ENCODE measurements around the gene APLP2.

GRCh38 chr11:130115218-130115617 is 45.5 kb downstream of the APLP2 start:
- TF ChIP-seq E2F1 (CRISPR knock-in tag; IDR thresholded peaks at IDR 0.05) (no peak), CTCF (IDR thresholded peaks at IDR 0.05) (no peak), USF2 (CRISPR knock-in tag; IDR thresholded peaks at IDR 0.05) (no peak), CREM (CRISPR knock-in tag; IDR thresholded peaks at IDR 0.05) (no peak), RELA (CRISPR knock-in tag; IDR thresholded peaks at IDR 0.05; ENCODE audit: borderline replicate concordance) (no peak), STAT6 (CRISPR knock-in tag; conservative IDR thresholded peaks at IDR 0.05; ENCODE audit: low read depth) (no peak), GABPB1 (CRISPR knock-in tag; IDR thresholded peaks at IDR 0.05) (no peak), NFATC4 (CRISPR knock-in tag; IDR thresholded peaks at IDR 0.05) (no peak), NFE2L1 (CRISPR knock-in tag; IDR thresholded peaks at IDR 0.05) (no peak), NFYB (CRISPR knock-in tag; conservative IDR thresholded peaks at IDR 0.05; ENCODE audit: low read depth) (no peak), ARID4B (CRISPR knock-in tag; IDR thresholded peaks at IDR 0.05; ENCODE audit: borderline replicate concordance) (no peak), CREB1 (CRISPR knock-in tag; IDR thresholded peaks at IDR 0.05) (no peak), NR3C1 (CRISPR knock-in tag; conservative IDR thresholded peaks at IDR 0.05; ENCODE audit: low read depth) (no peak)

Data from WTC11 (cell line).